NCI-H446 treated with DMSO at 0.1 percent for 48 hours (cell line): ENCODE results near the gene COL9A2.

ENCODE experiments used
- DNase-seq: peaks from one replicate; lab custom pipeline; 2025; lab: John Stamatoyannopoulos, UW

The COL9A2 gene

DNA sequence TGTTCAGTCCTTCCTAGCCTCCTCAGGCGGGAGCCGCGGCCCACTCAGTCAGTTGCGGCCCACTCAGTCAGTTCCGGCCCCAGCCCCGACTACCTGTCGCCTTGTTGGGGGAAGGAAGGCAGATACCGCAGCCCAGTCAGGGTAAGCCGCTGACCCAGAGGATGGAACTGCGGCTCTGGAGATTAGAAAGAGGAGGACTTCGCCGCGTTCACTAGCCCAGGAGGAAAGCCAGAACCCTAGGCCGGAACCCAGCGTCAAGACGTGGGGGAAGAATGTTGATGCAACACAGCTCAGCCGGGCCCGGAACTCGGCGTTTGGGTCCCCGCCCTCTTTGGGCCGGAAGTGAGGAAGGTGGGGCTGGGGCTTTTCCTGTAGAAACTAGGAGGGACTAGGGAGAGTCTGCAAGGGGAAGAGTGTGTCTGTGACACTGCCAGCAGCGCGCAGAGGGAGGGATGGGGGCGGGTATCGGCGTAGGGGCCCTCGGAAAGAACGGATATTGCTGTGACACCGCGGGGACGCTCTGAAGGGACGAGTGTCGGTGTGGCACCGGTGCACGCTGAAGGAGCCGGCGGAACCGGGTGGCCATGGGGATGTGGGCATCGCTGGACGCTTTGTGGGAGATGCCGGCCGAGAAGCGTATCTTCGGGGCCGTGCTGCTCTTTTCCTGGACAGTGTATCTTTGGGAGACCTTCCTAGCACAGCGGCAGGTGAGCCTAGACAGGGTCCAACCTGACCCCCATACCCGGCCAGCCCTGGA lies 59.2 kb downstream of the COL9A2 start, which contains the start of gene ZMPSTE24:
ZMPSTE24 (plus strand) TSS at position 549 of the 757 bp plus-strand sequence; CDS start at position 585, 36 bp downstream.
- DNase-seq: peak; percentile 97

DNA sequence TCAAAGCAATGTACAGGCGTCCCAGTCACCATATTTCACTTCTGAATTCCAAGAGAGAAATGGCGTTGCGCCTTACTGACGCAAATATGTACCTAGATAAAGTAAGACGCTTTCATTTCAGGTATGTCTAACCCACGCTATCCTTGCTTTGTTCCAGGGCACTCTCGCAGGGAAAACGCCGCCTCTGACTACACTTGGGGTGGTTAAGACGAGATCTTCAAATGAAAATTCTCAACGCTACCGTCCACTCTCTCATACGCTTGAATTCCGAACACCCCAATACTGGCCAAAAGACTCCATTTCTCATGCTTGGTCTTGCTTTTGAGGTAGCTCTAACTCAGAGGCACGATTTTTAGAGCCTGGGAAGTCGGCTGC lies 59.8 kb downstream of the COL9A2 start:
- DNase-seq: peak; percentile 52

DNA sequence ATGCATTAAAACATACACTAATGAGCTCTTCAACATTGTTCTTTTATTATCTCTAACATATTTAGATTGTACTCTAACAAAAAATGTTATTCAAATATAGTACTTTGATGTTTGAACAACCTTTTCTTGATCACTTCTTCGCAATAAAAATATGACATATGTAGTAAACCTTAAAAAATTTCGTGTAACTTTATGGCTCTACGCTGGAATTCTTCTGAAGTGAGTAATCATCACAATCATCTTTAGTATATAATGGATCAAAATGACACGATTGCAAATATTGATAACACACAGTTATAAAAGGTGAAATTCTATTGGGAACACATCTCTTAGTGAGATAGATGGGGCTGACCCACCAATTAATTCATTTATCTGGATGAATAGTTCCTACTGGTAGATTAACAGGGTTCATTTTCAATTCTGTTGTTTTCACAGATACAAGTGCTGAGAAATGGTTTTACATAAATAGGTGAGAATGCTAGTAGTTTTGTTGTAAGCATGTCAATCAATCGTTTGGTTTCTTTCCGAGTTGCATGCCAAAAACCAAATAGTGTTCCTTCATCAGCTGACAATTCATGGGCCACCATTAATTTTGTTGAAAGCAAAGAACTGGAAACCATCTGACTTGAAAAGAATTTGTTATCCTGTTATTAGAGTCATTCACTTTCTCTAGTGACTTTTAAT lies 60.5 kb downstream of the COL9A2 start:
- no peak for DNase-seq

DNA sequence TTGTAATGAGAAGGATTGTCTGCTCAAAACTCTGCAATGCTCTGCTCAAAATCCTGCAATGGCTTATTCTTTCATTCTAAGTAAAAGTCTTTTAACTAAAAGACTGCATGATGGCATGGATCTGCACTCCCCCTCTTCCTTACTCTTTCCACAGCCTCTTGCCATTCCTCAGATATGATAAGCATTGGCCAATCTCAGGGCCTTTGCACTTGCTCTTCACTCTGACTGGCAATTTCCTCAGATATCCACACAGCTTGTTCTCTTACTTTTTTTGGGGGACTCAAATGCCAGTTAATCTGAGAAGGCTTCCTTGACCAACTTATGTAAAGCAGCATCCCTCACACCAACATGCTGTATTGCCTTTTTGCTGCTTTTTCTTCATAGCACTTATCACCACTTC lies 61.9 kb downstream of the COL9A2 start:
- no peak for DNase-seq

DNA sequence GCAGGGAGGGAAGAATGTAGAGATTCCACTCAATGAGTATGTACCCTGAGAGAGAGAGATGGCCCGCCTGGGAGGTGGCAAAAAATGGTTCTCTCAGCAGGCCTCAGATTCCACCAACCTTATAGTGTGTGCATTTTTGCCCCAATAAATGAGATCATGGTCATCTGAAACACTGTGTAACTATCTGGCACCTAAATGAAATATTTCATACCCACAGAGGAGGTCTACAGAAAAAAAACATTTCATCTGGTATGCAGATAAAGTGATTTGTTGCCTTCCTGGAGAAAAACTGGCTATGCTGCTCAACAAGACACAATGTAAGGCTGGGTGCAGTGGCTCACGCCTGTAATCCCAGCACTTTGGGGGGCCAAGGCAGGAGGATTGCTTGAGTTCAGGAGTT lies 64.5 kb downstream of the COL9A2 start:
- no peak for DNase-seq

DNA sequence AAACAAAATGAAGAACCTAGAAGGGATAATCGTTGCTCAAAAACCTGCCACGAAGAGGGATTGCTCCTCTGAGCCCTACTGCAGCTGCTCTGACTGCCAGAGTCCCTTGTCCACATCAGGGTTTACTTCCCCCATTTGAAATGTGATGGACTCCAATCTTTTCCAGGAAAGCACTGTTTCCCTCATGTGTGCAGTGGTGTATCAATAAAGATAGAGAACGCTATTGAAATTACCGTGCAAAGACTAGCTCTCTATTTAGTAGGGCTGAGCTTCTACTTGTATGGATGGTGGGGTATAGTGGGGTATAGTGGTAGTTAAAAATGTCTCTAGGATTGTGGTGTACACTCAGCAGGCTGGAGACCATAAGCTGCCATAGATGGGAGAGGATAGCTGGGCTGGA lies 65.6 kb downstream of the COL9A2 start:
- DNase-seq: no peak
